ENCODE measurements around the gene SLC25A38. TPM values are rescaled to one million over a fixed set of nuclear protein-coding genes. Genes with fewer than 3 reads are reported as not detected.

Gene SLC25A38
- polyA plus RNA-seq, 1 donor from 2014 or later = 32.5 TPM

DNA sequence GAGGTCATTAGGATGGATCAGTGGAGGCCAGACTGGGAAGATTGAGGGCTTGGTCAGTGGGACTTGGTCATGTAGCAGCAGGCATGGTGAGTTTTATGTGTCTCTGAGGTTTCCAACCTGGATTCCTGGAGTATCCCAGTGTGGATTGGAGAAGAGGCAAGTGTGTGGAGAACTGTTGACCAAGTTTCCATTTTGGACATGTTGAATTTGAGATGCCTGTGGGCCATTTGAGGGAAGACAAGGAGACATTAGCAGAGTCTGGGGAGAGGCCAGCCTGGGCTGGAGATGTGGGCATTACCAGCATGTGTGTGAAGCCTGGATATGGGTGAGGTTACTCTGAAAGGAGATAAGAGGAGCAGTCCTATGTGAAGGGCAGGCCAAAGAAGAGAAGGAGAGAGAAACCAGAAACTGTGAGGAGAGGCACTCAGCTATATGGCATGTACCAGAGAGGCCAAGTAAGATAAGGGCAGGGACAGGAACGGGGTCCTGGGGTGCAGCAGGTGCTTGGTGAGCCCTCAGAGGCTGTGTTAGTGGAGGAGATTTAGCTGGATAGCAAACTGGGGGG, 4.3 kb downstream of the SLC25A38 start:
- Histone ChIP-seq H3K9me3 (ENCODE audit: low read length) (no peaks in the 10 kb centered on the region), H3K27ac (ENCODE audit: low read length) (no peak overlapping the region), H3K79me2 (replicated peaks; ENCODE audit: insufficient read depth, low read length) (peaks cover 32% of the 10 kb centered on the region), H3F3A (ENCODE audit: insufficient read depth, low read length, poor library complexity, severe bottlenecking) (no peaks in the 10 kb centered on the region), H3K4me2 (ENCODE audit: low read length) (no peak overlapping the region), H4K20me1 (ENCODE audit: insufficient read depth) (no peaks in the 10 kb centered on the region), H2AFZ (ENCODE audit: low read depth, low read length) (no peak overlapping the region), H3K4me3 (ENCODE audit: low read length) (no peak overlapping the region), H3K36me3 (ENCODE audit: insufficient read depth, low read length) (no peaks in the 10 kb centered on the region), H3K27me3 (ENCODE audit: insufficient read depth, low read depth, low read length) (no peaks in the 10 kb centered on the region), H3K9me2 (ENCODE audit: insufficient read depth, low read length) (no peaks in the 10 kb centered on the region), H3K9ac (ENCODE audit: low read length) (no peak overlapping the region)
- no peak for TF ChIP-seq EP300 (conservative IDR thresholded peaks at IDR 0.05; ENCODE audit: poor library complexity, severe bottlenecking)
- TF ChIP-seq, protein P1, sequence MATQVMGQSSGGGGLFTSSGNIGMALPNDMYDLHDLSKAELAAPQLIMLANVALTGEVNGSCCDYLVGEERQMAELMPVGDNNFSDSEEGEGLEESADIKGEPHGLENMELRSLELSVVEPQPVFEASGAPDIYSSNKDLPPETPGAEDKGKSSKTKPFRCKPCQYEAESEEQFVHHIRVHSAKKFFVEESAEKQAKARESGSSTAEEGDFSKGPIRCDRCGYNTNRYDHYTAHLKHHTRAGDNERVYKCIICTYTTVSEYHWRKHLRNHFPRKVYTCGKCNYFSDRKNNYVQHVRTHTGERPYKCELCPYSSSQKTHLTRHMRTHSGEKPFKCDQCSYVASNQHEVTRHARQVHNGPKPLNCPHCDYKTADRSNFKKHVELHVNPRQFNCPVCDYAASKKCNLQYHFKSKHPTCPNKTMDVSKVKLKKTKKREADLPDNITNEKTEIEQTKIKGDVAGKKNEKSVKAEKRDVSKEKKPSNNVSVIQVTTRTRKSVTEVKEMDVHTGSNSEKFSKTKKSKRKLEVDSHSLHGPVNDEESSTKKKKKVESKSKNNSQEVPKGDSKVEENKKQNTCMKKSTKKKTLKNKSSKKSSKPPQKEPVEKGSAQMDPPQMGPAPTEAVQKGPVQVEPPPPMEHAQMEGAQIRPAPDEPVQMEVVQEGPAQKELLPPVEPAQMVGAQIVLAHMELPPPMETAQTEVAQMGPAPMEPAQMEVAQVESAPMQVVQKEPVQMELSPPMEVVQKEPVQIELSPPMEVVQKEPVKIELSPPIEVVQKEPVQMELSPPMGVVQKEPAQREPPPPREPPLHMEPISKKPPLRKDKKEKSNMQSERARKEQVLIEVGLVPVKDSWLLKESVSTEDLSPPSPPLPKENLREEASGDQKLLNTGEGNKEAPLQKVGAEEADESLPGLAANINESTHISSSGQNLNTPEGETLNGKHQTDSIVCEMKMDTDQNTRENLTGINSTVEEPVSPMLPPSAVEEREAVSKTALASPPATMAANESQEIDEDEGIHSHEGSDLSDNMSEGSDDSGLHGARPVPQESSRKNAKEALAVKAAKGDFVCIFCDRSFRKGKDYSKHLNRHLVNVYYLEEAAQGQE (IDR thresholded peaks at IDR 0.05; ENCODE audit: borderline replicate concordance) = no peak
- TF ChIP-seq, protein P2, sequence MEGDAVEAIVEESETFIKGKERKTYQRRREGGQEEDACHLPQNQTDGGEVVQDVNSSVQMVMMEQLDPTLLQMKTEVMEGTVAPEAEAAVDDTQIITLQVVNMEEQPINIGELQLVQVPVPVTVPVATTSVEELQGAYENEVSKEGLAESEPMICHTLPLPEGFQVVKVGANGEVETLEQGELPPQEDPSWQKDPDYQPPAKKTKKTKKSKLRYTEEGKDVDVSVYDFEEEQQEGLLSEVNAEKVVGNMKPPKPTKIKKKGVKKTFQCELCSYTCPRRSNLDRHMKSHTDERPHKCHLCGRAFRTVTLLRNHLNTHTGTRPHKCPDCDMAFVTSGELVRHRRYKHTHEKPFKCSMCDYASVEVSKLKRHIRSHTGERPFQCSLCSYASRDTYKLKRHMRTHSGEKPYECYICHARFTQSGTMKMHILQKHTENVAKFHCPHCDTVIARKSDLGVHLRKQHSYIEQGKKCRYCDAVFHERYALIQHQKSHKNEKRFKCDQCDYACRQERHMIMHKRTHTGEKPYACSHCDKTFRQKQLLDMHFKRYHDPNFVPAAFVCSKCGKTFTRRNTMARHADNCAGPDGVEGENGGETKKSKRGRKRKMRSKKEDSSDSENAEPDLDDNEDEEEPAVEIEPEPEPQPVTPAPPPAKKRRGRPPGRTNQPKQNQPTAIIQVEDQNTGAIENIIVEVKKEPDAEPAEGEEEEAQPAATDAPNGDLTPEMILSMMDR (IDR thresholded peaks at IDR 0.05; ENCODE audit: poor library complexity, severe bottlenecking) = no peak
- TF ChIP-seq TAF1 (IDR thresholded peaks at IDR 0.05; ENCODE audit: low read depth) = no peak
- no peak for TF ChIP-seq POLR2AphosphoS5 (IDR thresholded peaks at IDR 0.05)
- no peak for TF ChIP-seq EZH2 (IDR thresholded peaks at IDR 0.05; ENCODE audit: borderline replicate concordance, insufficient read depth, low read length, poor library complexity, severe bottlenecking)
- TF ChIP-seq RAD21 (conservative IDR thresholded peaks at IDR 0.05) = no peak
- TF ChIP-seq MXI1 (conservative IDR thresholded peaks at IDR 0.05; ENCODE audit: poor library complexity, severe bottlenecking) = no peak
- no peak for TF ChIP-seq SMC3 (conservative IDR thresholded peaks at IDR 0.05; ENCODE audit: poor library complexity)

DNA sequence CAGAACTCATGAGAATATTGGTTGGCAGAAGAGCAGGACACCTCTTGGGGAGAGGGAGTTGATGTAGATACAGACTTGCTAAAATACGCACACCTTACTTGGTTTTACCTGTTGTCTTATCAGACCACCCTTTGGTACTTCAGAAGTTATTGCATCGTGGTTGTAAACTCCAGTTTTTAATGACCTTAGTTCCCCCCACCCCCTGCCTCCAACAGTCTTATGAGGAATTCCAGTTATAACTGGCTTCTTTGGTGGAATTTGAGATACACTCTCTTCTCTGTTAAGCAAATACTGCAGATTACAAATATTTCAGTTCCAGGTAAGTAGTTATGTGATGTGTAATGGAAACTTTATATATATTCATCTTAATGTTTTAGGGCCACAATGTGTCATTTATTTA, 5.0 kb downstream of the SLC25A38 start:
- no peak overlapping the region for H3K9ac ChIP-seq (ENCODE audit: low read length)
- H3K79me2 ChIP-seq (replicated peaks; ENCODE audit: insufficient read depth, low read length) = peaks cover 32% of the 10 kb centered on the region
- no peak overlapping the region for H3K4me2 ChIP-seq (ENCODE audit: low read length)
- no peak overlapping the region for H2AFZ ChIP-seq (ENCODE audit: low read depth, low read length)
- H3K27me3 ChIP-seq (ENCODE audit: insufficient read depth, low read depth, low read length) = no peaks in the 10 kb centered on the region
- no peaks in the 10 kb centered on the region for H3K9me2 ChIP-seq (ENCODE audit: insufficient read depth, low read length)
- no peak overlapping the region for H3K4me3 ChIP-seq (ENCODE audit: low read length)
- no peak overlapping the region for H3K27ac ChIP-seq (ENCODE audit: low read length)
- no peaks in the 10 kb centered on the region for H3K36me3 ChIP-seq (ENCODE audit: insufficient read depth, low read length)
- H3K9me3 ChIP-seq (ENCODE audit: low read length) = no peaks in the 10 kb centered on the region
- H4K20me1 ChIP-seq (ENCODE audit: insufficient read depth) = no peaks in the 10 kb centered on the region
- H3F3A ChIP-seq (ENCODE audit: insufficient read depth, low read length, poor library complexity, severe bottlenecking) = no peaks in the 10 kb centered on the region
- no peak for TF ChIP-seq TAF1 (IDR thresholded peaks at IDR 0.05; ENCODE audit: low read depth)
- no peak for TF ChIP-seq RAD21 (conservative IDR thresholded peaks at IDR 0.05)
- TF ChIP-seq POLR2AphosphoS5 (IDR thresholded peaks at IDR 0.05) = no peak
- no peak for TF ChIP-seq EP300 (conservative IDR thresholded peaks at IDR 0.05; ENCODE audit: poor library complexity, severe bottlenecking)
- TF ChIP-seq, protein P1 (IDR thresholded peaks at IDR 0.05; ENCODE audit: borderline replicate concordance) = no peak
- no peak for TF ChIP-seq EZH2 (IDR thresholded peaks at IDR 0.05; ENCODE audit: borderline replicate concordance, insufficient read depth, low read length, poor library complexity, severe bottlenecking)
- TF ChIP-seq MXI1 (conservative IDR thresholded peaks at IDR 0.05; ENCODE audit: poor library complexity, severe bottlenecking) = no peak
- TF ChIP-seq SMC3 (conservative IDR thresholded peaks at IDR 0.05; ENCODE audit: poor library complexity) = no peak
- TF ChIP-seq, protein P2 (IDR thresholded peaks at IDR 0.05; ENCODE audit: poor library complexity, severe bottlenecking) = no peak

Measured in neural cell (in vitro differentiated cells).